IgD-negative memory B cell (primary cell): ENCODE results near the gene DPM1. TPM values are rescaled to one million over a fixed set of nuclear protein-coding genes. Genes with fewer than 3 reads are reported as not detected.
A peak's percentile ranks its signal among the peaks of the same experiment; 100 is the strongest.

Experiments
- H3K27ac Mint-ChIP-seq, 3 donors: one replicate each; pipeline ENCODE4 v1.8.0; 2020 to 2022; ENCODE audit warnings: mild to moderate bottlenecking in 3 of 3, mixed read lengths in 3 of 3, moderate library complexity in 1 of 3
- H3K27me3 Mint-ChIP-seq: one replicate; pipeline ENCODE4 v1.8.0; 2021; ENCODE audit warnings: mixed read lengths
- H3K36me3 Mint-ChIP-seq: one replicate; pipeline ENCODE4 v1.8.0; 2020; ENCODE audit warnings: mild to moderate bottlenecking, mixed read lengths
- H3K4me1 Mint-ChIP-seq, 3 donors: one replicate each; pipeline ENCODE4 v1.8.0; 2020 to 2022; ENCODE audit warnings: mixed read lengths in 3 of 3, mild to moderate bottlenecking in 1 of 3
- H3K4me3 Mint-ChIP-seq, 4 donors: one replicate each; pipeline ENCODE4 v1.8.0; 2020 to 2022; ENCODE audit warnings: mild to moderate bottlenecking in 4 of 4, mixed read lengths in 4 of 4, moderate library complexity in 3 of 4
- H3K9me3 Mint-ChIP-seq, 3 donors: one replicate each; pipeline ENCODE4 v1.8.0; 2020 to 2021; ENCODE audit warnings: mixed read lengths in 3 of 3, mild to moderate bottlenecking in 1 of 3
- polyA plus RNA-seq: library from polyadenylated mRNA; unstranded; fragments of 300-500 nt; fragmentation: Illumina TruSeq; gene quantifications from one replicate; pipeline ENCODE4 v1.2.3, GENCODE V29; 2021

DPM1 gene
- polyA plus RNA-seq, 1 donor from 2014 or later, result 62.1 TPM

GRCh38 chr20:50959543-50960126 is 1.3 kb upstream of the DPM1 start:
- peaks cover 2% of the 10 kb centered on the region for H3K36me3 Mint-ChIP-seq
- H3K9me3 Mint-ChIP-seq, result no peaks in the 10 kb centered on the region
- H3K27me3 Mint-ChIP-seq, result no peaks in the 10 kb centered on the region
- H3K4me3 Mint-ChIP-seq, result peak overlapping the region; percentile 96 to 99 (median 99)
- peak overlapping the region in 2 of 3 donors; percentile 45 to 99 for H3K27ac Mint-ChIP-seq
- H3K4me1 Mint-ChIP-seq, result peaks cover 13 to 32% (median 32%) of the 10 kb centered on the region in 3 donors

GRCh38 chr20:50958615-50959542 is 547 bp upstream of the DPM1 start, which contains the start of gene MOCS3:
Gene MOCS3, plus strand, starts transcription at chr20:50958818. Its CDS starts 25 bp downstream, at chr20:50958843.
- Mint-ChIP-seq H3K4me1 (peaks cover 13 to 32% (median 32%) of the 10 kb centered on the region in 3 donors), H3K4me3 (peak within 1 kb of the TSS; percentile 96 to 99 (median 99)), H3K27me3 (no peaks in the 10 kb centered on the region), H3K9me3 (no peaks in the 10 kb centered on the region), H3K27ac (peak within 1 kb of the TSS; percentile 99 to 100 (median 100)), H3K36me3 (peaks cover 2% of the 10 kb centered on the region)

- Mint-ChIP-seq H3K36me3 (peaks cover 2% of the 10 kb centered on the region), H3K27me3 (no peaks in the 10 kb centered on the region), H3K9me3 (no peaks in the 10 kb centered on the region), H3K4me1 (peaks cover 13 to 32% (median 31%) of the 10 kb centered on the region in 3 donors), H3K27ac (peak overlapping the region; percentile 99 to 100 (median 100)), H3K4me3 (peak overlapping the region; percentile 96 to 99 (median 99))
Observed at GRCh38 chr20:50957276-50957675, 1.1 kb downstream of the DPM1 start.

- no peaks in the 10 kb centered on the region for H3K9me3 Mint-ChIP-seq
- H3K27me3 Mint-ChIP-seq, result no peaks in the 10 kb centered on the region
- H3K4me3 Mint-ChIP-seq, result peak overlapping the region in 1 of 4 donors; percentile 23
- no peak overlapping the region for H3K27ac Mint-ChIP-seq
- no peaks in the 10 kb centered on the region for H3K36me3 Mint-ChIP-seq
- peaks cover 11 to 24% (median 20%) of the 10 kb centered on the region in 3 donors for H3K4me1 Mint-ChIP-seq
Observed at GRCh38 chr20:50953821-50954220, 4.5 kb downstream of the DPM1 start.

GRCh38 chr20:50953196-50953595 is 5.1 kb downstream of the DPM1 start:
- H3K36me3 Mint-ChIP-seq, result no peaks in the 10 kb centered on the region
- no peaks in the 10 kb centered on the region for H3K27me3 Mint-ChIP-seq
- H3K9me3 Mint-ChIP-seq, result no peaks in the 10 kb centered on the region
- H3K4me3 Mint-ChIP-seq, result no peak overlapping the region
- H3K27ac Mint-ChIP-seq, result no peak overlapping the region
- H3K4me1 Mint-ChIP-seq, result peaks cover 8 to 20% (median 18%) of the 10 kb centered on the region in 3 donors

- H3K36me3 Mint-ChIP-seq, result peaks cover 3% of the 10 kb centered on the region
- H3K27ac Mint-ChIP-seq, result no peak overlapping the region
- H3K4me3 Mint-ChIP-seq, result no peak overlapping the region
Observed at GRCh38 chr20:50948132-50948785, 10.1 kb downstream of the DPM1 start.

GRCh38 chr20:50943069-50943468 is 15.3 kb downstream of the DPM1 start:
- Mint-ChIP-seq H3K36me3 (peaks cover 3% of the 10 kb centered on the region), H3K4me1 (no peaks in the 10 kb centered on the region), H3K27ac (peak overlapping the region in 1 of 3 donors; percentile 31), H3K9me3 (no peaks in the 10 kb centered on the region), H3K27me3 (no peaks in the 10 kb centered on the region), H3K4me3 (no peak overlapping the region)

More at GRCh38 chr20:50948132-50948785, 10.1 kb downstream of the DPM1 start:
- H3K27me3 Mint-ChIP-seq, result no peaks in the 10 kb centered on the region
- peaks cover 0 to 2% (median 0%) of the 10 kb centered on the region in 3 donors for H3K4me1 Mint-ChIP-seq
- H3K9me3 Mint-ChIP-seq, result no peaks in the 10 kb centered on the region

GRCh38 chr20:50933589-50933988 is 24.7 kb downstream of the DPM1 start:
- Mint-ChIP-seq H3K4me1 (peaks cover 13 to 17% (median 13%) of the 10 kb centered on the region in 3 donors), H3K27ac (peak overlapping the region in 1 of 3 donors; percentile 99), H3K36me3 (peaks cover 4% of the 10 kb centered on the region), H3K9me3 (no peaks in the 10 kb centered on the region), H3K4me3 (peak overlapping the region in 1 of 4 donors; percentile 99), H3K27me3 (no peaks in the 10 kb centered on the region)

- H3K4me3 Mint-ChIP-seq, result peak overlapping the region in 3 of 4 donors; percentile 30 to 99 (median 96)
- H3K27ac Mint-ChIP-seq, result peak overlapping the region; percentile 90 to 99 (median 98)
- H3K36me3 Mint-ChIP-seq, result peaks cover 8% of the 10 kb centered on the region
- H3K9me3 Mint-ChIP-seq, result no peaks in the 10 kb centered on the region
- no peaks in the 10 kb centered on the region for H3K27me3 Mint-ChIP-seq
- H3K4me1 Mint-ChIP-seq, result peaks cover 17 to 21% (median 19%) of the 10 kb centered on the region in 3 donors
Observed at GRCh38 chr20:50932691-50933280, 25.5 kb downstream of the DPM1 start.

GRCh38 chr20:50932016-50932485 is 26.3 kb downstream of the DPM1 start:
- H3K27ac Mint-ChIP-seq, result peak overlapping the region; percentile 98 to 100 (median 99)
- no peaks in the 10 kb centered on the region for H3K9me3 Mint-ChIP-seq
- no peaks in the 10 kb centered on the region for H3K27me3 Mint-ChIP-seq
- peak overlapping the region; percentile 92 to 99 (median 96) for H3K4me3 Mint-ChIP-seq
- peaks cover 8% of the 10 kb centered on the region for H3K36me3 Mint-ChIP-seq
- H3K4me1 Mint-ChIP-seq, result peaks cover 19 to 26% (median 24%) of the 10 kb centered on the region in 3 donors

GRCh38 chr20:50931306-50932015 is 26.9 kb downstream of the DPM1 start, which contains the start of gene ADNP:
Gene ADNP, minus strand, starts transcription at chr20:50931437. Its CDS starts 27,441 bp downstream, at chr20:50903996.
- no peaks in the 10 kb centered on the region for H3K27me3 Mint-ChIP-seq

GRCh38 chr20:50930976-50931305 is 27.4 kb downstream of the DPM1 start:
- Mint-ChIP-seq H3K4me3 (peak overlapping the region; percentile 92 to 99 (median 96)), H3K27me3 (no peaks in the 10 kb centered on the region), H3K27ac (peak overlapping the region; percentile 98 to 100 (median 99)), H3K4me1 (peaks cover 25 to 33% (median 30%) of the 10 kb centered on the region in 3 donors), H3K9me3 (no peaks in the 10 kb centered on the region), H3K36me3 (peaks cover 8% of the 10 kb centered on the region)

More at GRCh38 chr20:50931306-50932015, 26.9 kb downstream of the DPM1 start, which contains the start of gene ADNP:
- peaks cover 23 to 30% (median 30%) of the 10 kb centered on the region in 3 donors for H3K4me1 Mint-ChIP-seq
- H3K9me3 Mint-ChIP-seq, result no peaks in the 10 kb centered on the region
- H3K27ac Mint-ChIP-seq, result peak within 1 kb of the TSS; percentile 98 to 100 (median 99)
- peaks cover 8% of the 10 kb centered on the region for H3K36me3 Mint-ChIP-seq
- H3K4me3 Mint-ChIP-seq, result peak within 1 kb of the TSS; percentile 92 to 99 (median 96)

- no peaks in the 10 kb centered on the region for H3K27me3 Mint-ChIP-seq
- H3K4me3 Mint-ChIP-seq, result peak overlapping the region; percentile 90 to 99 (median 96)
- no peaks in the 10 kb centered on the region for H3K9me3 Mint-ChIP-seq
- peaks cover 8% of the 10 kb centered on the region for H3K36me3 Mint-ChIP-seq
- H3K27ac Mint-ChIP-seq, result peak overlapping the region; percentile 97 to 100 (median 99)
- H3K4me1 Mint-ChIP-seq, result peaks cover 26 to 38% (median 35%) of the 10 kb centered on the region in 3 donors
Observed at GRCh38 chr20:50930139-50930975, 28.0 kb downstream of the DPM1 start.
